Esophagus squamous epithelium (tissue), 5 donors: Measurements from ENCODE around the gene C17orf78. TPM values are rescaled to one million over a fixed set of nuclear protein-coding genes. Genes with fewer than 3 reads are reported as not detected.

Experiments used
- DNase-seq: peaks from one replicate; lab custom pipeline; 2025; lab: John Stamatoyannopoulos, UW
- H3K27ac ChIP-seq, 4 donors: fragments of 200-600 bp; sonication (generic); one replicate each; pipeline ENCODE4 v1.5.1; 2016 to 2019; ENCODE audit warnings: mild to moderate bottlenecking in 1 of 4
- H3K27me3 ChIP-seq, 4 donors: fragments of 200-600 bp; sonication (generic); 1 replicate in 3 of 4; 2 replicates in 1 of 4; pipeline versions ENCODE4 v1.5.1 to v1.6.0; 2017 to 2021; ENCODE audit warnings: antibody characterized with exemption in 1 of 4
- H3K36me3 ChIP-seq, 3 donors: fragments of 200-600 bp; sonication (generic); one replicate each; pipeline ENCODE4 v1.5.1; 2016 to 2019
- H3K4me1 ChIP-seq, 3 donors: fragments of 200-600 bp; sonication (generic); one replicate each; pipeline ENCODE4 v1.5.1; 2017 to 2019
- H3K4me3 ChIP-seq, 4 donors: fragments of 200-600 bp; sonication (generic); 1 replicate in 3 of 4; 2 replicates in 1 of 4; pipeline ENCODE4 v1.5.1; 2016 to 2019; ENCODE audit warnings: mild to moderate bottlenecking in 2 of 4, moderate library complexity in 1 of 4
- H3K9me3 ChIP-seq, 3 donors: fragments of 200-600 bp; sonication (generic); one replicate each; pipeline ENCODE4 v1.5.1; 2016 to 2019
- CTCF ChIP-seq, 6 experiments: fragments of 450-650 bp in 4 of 6; fragments of 200-600 bp in 2 of 6; sonication (generic) in 2 of 6; IDR thresholded peaks; one replicate each; pipeline ENCODE4 v1.5.1; 2016 to 2019; ENCODE audit warnings: antibody characterized with exemption in 6 of 6, mild to moderate bottlenecking in 4 of 6, moderate library complexity in 4 of 6
- POLR2A ChIP-seq, 4 donors: fragments of 450-650 bp; IDR thresholded peaks; one replicate each; pipeline ENCODE4 v1.6.1; 2017; ENCODE audit warnings: antibody characterized with exemption in 4 of 4, mild to moderate bottlenecking in 4 of 4, moderate library complexity in 3 of 4
- WGBS, 2 donors: methylation state at CpG; one replicate each; pipeline ENCODE4 v1.1.5; 2018; 5-methylcytosine and 5-hydroxymethylcytosine counted together
- intact Hi-C: fragments of 100-400 bp; cut with DNase I; formaldehyde crosslinking; loops from one replicate; pipeline ENCODE4 v1.15.0; 2022
- total RNA-seq, 4 donors: library from RNA; depleted of rRNA; stranded (reverse); fragments of >200 nt; gene quantifications; one replicate each; pipeline ENCODE4 v1.1.0, GENCODE V29; 2016
- donor health status: DM: yes; HTN: yes; CAD: no.

C17orf78 gene
- total RNA-seq, 4 donors from 2014 or later: not detected

GRCh38 chr17:37422971-37423625, 47.3 kb downstream of the C17orf78 start:
- 84 to 86% methylated on average over 4 of the region's 4 CpGs for WGBS, 2 donors
- TF ChIP-seq CTCF (IDR thresholded peaks at IDR 0.05) (no peak), POLR2A (IDR thresholded peaks at IDR 0.05) (no peak)
- H3K4me1 ChIP-seq: no peaks in the 10 kb centered on the region
- DNase-seq: no peak
- H3K27ac ChIP-seq: no peak overlapping the region
- intact Hi-C loops: no loop called here
- H3K27me3 ChIP-seq: no peaks in the 10 kb centered on the region
- no peaks in the 10 kb centered on the region for H3K9me3 ChIP-seq
- peaks cover 6 to 92% (median 23%) of the 10 kb centered on the region in 3 donors for H3K36me3 ChIP-seq
- no peak overlapping the region for H3K4me3 ChIP-seq

- no peaks in the 10 kb centered on the region for H3K9me3 ChIP-seq
- intact Hi-C loops: no loop called here
- H3K4me3 ChIP-seq: no peak overlapping the region
- H3K4me1 ChIP-seq: peaks cover 0 to 15% (median 0%) of the 10 kb centered on the region in 3 donors
- H3K27ac ChIP-seq: no peak overlapping the region
- H3K27me3 ChIP-seq: no peaks in the 10 kb centered on the region
- TF ChIP-seq CTCF (IDR thresholded peaks at IDR 0.05) (no peak), POLR2A (IDR thresholded peaks at IDR 0.05) (no peak)
- no peak for DNase-seq
- H3K36me3 ChIP-seq: peaks cover 6 to 83% (median 17%) of the 10 kb centered on the region in 3 donors
- 84 to 95% methylated on average over 1 of the region's 1 CpG for WGBS, 2 donors
Observed at GRCh38 chr17:37425268-37425667, 49.5 kb downstream of the C17orf78 start.

- no peaks in the 10 kb centered on the region for H3K27me3 ChIP-seq
- no peaks in the 10 kb centered on the region for H3K9me3 ChIP-seq
- H3K27ac ChIP-seq: peak overlapping the region in 3 of 4 donors; percentile 78 to 89 (median 85)
- no peak for TF ChIP-seq CTCF (IDR thresholded peaks at IDR 0.05)
- no peak for TF ChIP-seq POLR2A (IDR thresholded peaks at IDR 0.05)
- H3K36me3 ChIP-seq: peaks cover 6 to 76% (median 18%) of the 10 kb centered on the region in 3 donors
- H3K4me1 ChIP-seq: peaks cover 0 to 25% (median 0%) of the 10 kb centered on the region in 3 donors
- intact Hi-C loops: no loop called here
- H3K4me3 ChIP-seq: no peak overlapping the region
- DNase-seq: no peak
- 85 to 94% methylated on average over 3 of the region's 3 CpGs for WGBS, 2 donors
Observed at GRCh38 chr17:37429039-37429438, 53.3 kb downstream of the C17orf78 start.

- intact Hi-C loops: no loop called here
- Histone ChIP-seq H3K4me1 (peaks cover 0 to 25% (median 0%) of the 10 kb centered on the region in 3 donors), H3K36me3 (peaks cover 6 to 74% (median 13%) of the 10 kb centered on the region in 3 donors), H3K27me3 (no peaks in the 10 kb centered on the region), H3K27ac (peak overlapping the region; percentile 63 to 89 (median 82)), H3K9me3 (no peaks in the 10 kb centered on the region), H3K4me3 (no peak overlapping the region)
- no peak for DNase-seq
- no peak for TF ChIP-seq POLR2A (IDR thresholded peaks at IDR 0.05)
- no peak for TF ChIP-seq CTCF (IDR thresholded peaks at IDR 0.05)
- 93 to 94% methylated on average over 1 of the region's 1 CpG for whole genome bisulfite sequencing, 2 donors
Observed at GRCh38 chr17:37429453-37429852, 53.7 kb downstream of the C17orf78 start.

GRCh38 chr17:37430051-37430627, 54.4 kb downstream of the C17orf78 start:
- peaks cover 0 to 25% (median 0%) of the 10 kb centered on the region in 3 donors for H3K4me1 ChIP-seq
- no peaks in the 10 kb centered on the region for H3K9me3 ChIP-seq
- H3K36me3 ChIP-seq: peaks cover 2 to 71% (median 8%) of the 10 kb centered on the region in 3 donors
- H3K27ac ChIP-seq: peak overlapping the region; percentile 63 to 89 (median 82)
- no peak for DNase-seq
- no peak overlapping the region for H3K4me3 ChIP-seq
- TF ChIP-seq CTCF (IDR thresholded peaks at IDR 0.05): no peak
- TF ChIP-seq POLR2A (IDR thresholded peaks at IDR 0.05): no peak
- WGBS, 2 donors: 20 to 24% methylated on average over 1 of the region's 1 CpG
- intact Hi-C loops: no loop called here
- no peaks in the 10 kb centered on the region for H3K27me3 ChIP-seq
